Measurements from ENCODE around the gene RHOG. TPM values are rescaled to one million over a fixed set of nuclear protein-coding genes. Genes with fewer than 3 reads are reported as not detected.
A peak's percentile ranks its signal among the peaks of the same experiment; 100 is the strongest.

RHOG gene
- total and polyA plus RNA-seq, 3 donors from 2014 or later = 36.1 to 58.3 (median 37.1) TPM

GRCh38 chr11:3860375-3860774 is 19.6 kb upstream of the RHOG start:
- Histone ChIP-seq H3K9me3 (no peaks in the 10 kb centered on the region), H3K4me1 (peaks cover 47% of the 10 kb centered on the region), H3K4me3 (no peak overlapping the region), H3K27me3 (no peaks in the 10 kb centered on the region), H3K27ac (no peak overlapping the region), H3K36me3 (ENCODE audit: low read depth, missing control alignments) (no peaks in the 10 kb centered on the region)
- TF ChIP-seq POLR2A (IDR thresholded peaks at IDR 0.05) = no peak
- no peak for TF ChIP-seq CTCF (IDR thresholded peaks at IDR 0.05)
- DNase-seq = no peak
- intact Hi-C loops (cut with DNase I; ENCODE audit: low total_unique reads) = no loop called here
- 76 to 84% methylated on average over 2 of the region's 2 CpGs for WGBS, 2 donors

GRCh38 chr11:3859373-3859881 is 18.7 kb upstream of the RHOG start:
- intact Hi-C loops (cut with DNase I; ENCODE audit: low total_unique reads) = no loop called here
- Histone ChIP-seq H3K27ac (no peak overlapping the region), H3K4me3 (no peak overlapping the region), H3K4me1 (peaks cover 50% of the 10 kb centered on the region), H3K36me3 (ENCODE audit: low read depth, missing control alignments) (no peaks in the 10 kb centered on the region), H3K9me3 (no peaks in the 10 kb centered on the region), H3K27me3 (no peaks in the 10 kb centered on the region)
- no peak for TF ChIP-seq POLR2A (IDR thresholded peaks at IDR 0.05)
- peak; percentile 49 for DNase-seq
- 66 to 71% methylated on average over 4 of the region's 4 CpGs for WGBS, 2 donors

GRCh38 chr11:3857628-3858027 is 16.9 kb upstream of the RHOG start:
- intact Hi-C loops (cut with DNase I; ENCODE audit: low total_unique reads) = no loop called here

GRCh38 chr11:3856856-3857553 is 16.2 kb upstream of the RHOG start:
- no peaks in the 10 kb centered on the region for H3K9me3 ChIP-seq
- H3K36me3 ChIP-seq (ENCODE audit: low read depth, missing control alignments) = no peaks in the 10 kb centered on the region
- H3K4me1 ChIP-seq = peaks cover 52% of the 10 kb centered on the region
- intact Hi-C loops (cut with DNase I; ENCODE audit: low total_unique reads) = no loop called here
- WGBS, 2 donors = 55 to 58% methylated on average over 5 of the region's 5 CpGs
- DNase-seq = no peak
- H3K27ac ChIP-seq = peak overlapping the region in 1 of 2 donors; percentile 96
- H3K4me3 ChIP-seq = peak overlapping the region; percentile 79 to 83
- TF ChIP-seq CTCF (IDR thresholded peaks at IDR 0.05) = no peak
- TF ChIP-seq POLR2A (IDR thresholded peaks at IDR 0.05) = no peak
- H3K27me3 ChIP-seq = no peaks in the 10 kb centered on the region

More at GRCh38 chr11:3857628-3858027, 16.9 kb upstream of the RHOG start:
- no peak overlapping the region for H3K4me3 ChIP-seq
- no peak overlapping the region for H3K27ac ChIP-seq
- H3K27me3 ChIP-seq = no peaks in the 10 kb centered on the region
- H3K9me3 ChIP-seq = no peaks in the 10 kb centered on the region
- TF ChIP-seq POLR2A (IDR thresholded peaks at IDR 0.05) (no peak), CTCF (IDR thresholded peaks at IDR 0.05) (no peak)
- DNase-seq = no peak
- H3K4me1 ChIP-seq = peaks cover 52% of the 10 kb centered on the region
- H3K36me3 ChIP-seq (ENCODE audit: low read depth, missing control alignments) = no peaks in the 10 kb centered on the region

- peak overlapping the region; percentile 79 to 83 for H3K4me3 ChIP-seq
- intact Hi-C loops (cut with DNase I; ENCODE audit: low total_unique reads) = no loop called here
- WGBS, 2 donors = 0 to 1% methylated on average over 1 to 32 of the region's 40 CpGs
- no peaks in the 10 kb centered on the region for H3K36me3 ChIP-seq (ENCODE audit: low read depth, missing control alignments)
- no peaks in the 10 kb centered on the region for H3K9me3 ChIP-seq
- H3K4me1 ChIP-seq = peaks cover 48% of the 10 kb centered on the region
- no peaks in the 10 kb centered on the region for H3K27me3 ChIP-seq
- TF ChIP-seq POLR2A (IDR thresholded peaks at IDR 0.05) (no peak), CTCF (IDR thresholded peaks at IDR 0.05) (no peak)
- peak overlapping the region; percentile 80 to 96 for H3K27ac ChIP-seq
- peak; percentile 46 for DNase-seq
Measured at GRCh38 chr11:3855808-3856491, 15.2 kb upstream of the RHOG start.

Measured in testis (tissue), 3 donors.